ENCODE data around the gene CARF. TPM values are rescaled to one million over a fixed set of nuclear protein-coding genes. Genes with fewer than 3 reads are reported as not detected.

Gene CARF
- total and polyA plus RNA-seq, 10 donors: 2.9 to 21.7 (median 15.6) TPM

DNA sequence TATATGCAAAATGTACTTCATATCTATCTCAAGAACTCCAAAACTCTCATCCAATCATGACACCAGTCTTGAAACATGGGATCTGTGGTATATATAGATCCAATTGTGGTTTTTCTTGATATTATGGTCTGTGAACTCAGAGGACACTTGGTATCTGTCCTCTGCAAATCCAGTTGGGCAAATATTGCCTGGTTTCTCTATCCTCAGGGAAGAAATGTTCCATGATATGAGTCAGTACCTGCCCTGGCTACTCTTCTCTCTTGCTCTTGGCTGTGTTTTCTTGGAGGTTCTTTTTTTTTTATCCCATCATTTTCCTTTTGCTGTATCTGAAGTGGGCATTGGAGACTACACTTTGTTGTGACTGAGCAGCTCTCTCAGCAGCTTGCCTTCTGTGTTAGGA lies 113.5 kb downstream of the CARF start:
- Histone ChIP-seq H3K27ac (no peak overlapping the region), H3K4me3 (no peak overlapping the region), H3K27me3 (replicated peaks in 1 of 7) (no peaks in the 10 kb centered on the region), H3K4me1 (peaks cover 0 to 24% (median 0%) of the 10 kb centered on the region in 6 donors), H3K9me3 (no peaks in the 10 kb centered on the region), H3K36me3 (no peaks in the 10 kb centered on the region)
- intact Hi-C loops (cut with DNase I; ENCODE audit: low total_unique reads): no loop called here
- DNase-seq: no peak
- TF ChIP-seq, protein P1, sequence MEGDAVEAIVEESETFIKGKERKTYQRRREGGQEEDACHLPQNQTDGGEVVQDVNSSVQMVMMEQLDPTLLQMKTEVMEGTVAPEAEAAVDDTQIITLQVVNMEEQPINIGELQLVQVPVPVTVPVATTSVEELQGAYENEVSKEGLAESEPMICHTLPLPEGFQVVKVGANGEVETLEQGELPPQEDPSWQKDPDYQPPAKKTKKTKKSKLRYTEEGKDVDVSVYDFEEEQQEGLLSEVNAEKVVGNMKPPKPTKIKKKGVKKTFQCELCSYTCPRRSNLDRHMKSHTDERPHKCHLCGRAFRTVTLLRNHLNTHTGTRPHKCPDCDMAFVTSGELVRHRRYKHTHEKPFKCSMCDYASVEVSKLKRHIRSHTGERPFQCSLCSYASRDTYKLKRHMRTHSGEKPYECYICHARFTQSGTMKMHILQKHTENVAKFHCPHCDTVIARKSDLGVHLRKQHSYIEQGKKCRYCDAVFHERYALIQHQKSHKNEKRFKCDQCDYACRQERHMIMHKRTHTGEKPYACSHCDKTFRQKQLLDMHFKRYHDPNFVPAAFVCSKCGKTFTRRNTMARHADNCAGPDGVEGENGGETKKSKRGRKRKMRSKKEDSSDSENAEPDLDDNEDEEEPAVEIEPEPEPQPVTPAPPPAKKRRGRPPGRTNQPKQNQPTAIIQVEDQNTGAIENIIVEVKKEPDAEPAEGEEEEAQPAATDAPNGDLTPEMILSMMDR (IDR thresholded peaks at IDR 0.05 in 8 of 11, conservative IDR thresholded peaks at IDR 0.05 in 3 of 11): no peak

DNA sequence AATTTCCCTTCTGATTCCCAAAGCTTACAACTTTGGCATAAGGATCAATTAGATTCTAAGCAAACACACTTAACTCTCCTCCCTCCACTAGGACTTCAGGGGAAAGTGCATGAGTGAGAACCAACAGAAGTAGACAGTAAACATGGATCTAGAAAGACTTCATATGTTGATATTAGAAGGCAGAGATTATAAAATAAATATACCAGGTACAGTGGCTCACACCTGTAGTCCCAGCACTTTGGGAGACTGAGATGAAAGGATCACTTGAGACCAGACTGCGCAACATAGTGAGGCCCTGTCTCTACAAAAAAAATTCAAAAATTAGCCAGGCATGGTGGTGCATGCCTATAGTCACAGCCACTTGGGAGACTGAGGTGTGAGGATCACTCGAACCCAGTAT lies 118.5 kb downstream of the CARF start:
- Histone ChIP-seq H3K9me3 (no peaks in the 10 kb centered on the region), H3K36me3 (no peaks in the 10 kb centered on the region), H3K27me3 (replicated peaks in 1 of 7) (no peaks in the 10 kb centered on the region), H3K27ac (no peak overlapping the region), H3K4me1 (peaks cover 0 to 7% (median 0%) of the 10 kb centered on the region in 6 donors), H3K4me3 (no peak overlapping the region)
- DNase-seq: no peak
- no peak for TF ChIP-seq POLR2A (IDR thresholded peaks at IDR 0.05)
- no peak for TF ChIP-seq POLR2AphosphoS5 (IDR thresholded peaks at IDR 0.05)
- TF ChIP-seq, protein P1 (IDR thresholded peaks at IDR 0.05 in 8 of 11, conservative IDR thresholded peaks at IDR 0.05 in 3 of 11): no peak
- WGBS, 5 donors: 91 to 100% (median 100%) methylated on average over 2 of the region's 2 CpGs
- intact Hi-C loops (cut with DNase I; ENCODE audit: low total_unique reads): no loop called here

DNA sequence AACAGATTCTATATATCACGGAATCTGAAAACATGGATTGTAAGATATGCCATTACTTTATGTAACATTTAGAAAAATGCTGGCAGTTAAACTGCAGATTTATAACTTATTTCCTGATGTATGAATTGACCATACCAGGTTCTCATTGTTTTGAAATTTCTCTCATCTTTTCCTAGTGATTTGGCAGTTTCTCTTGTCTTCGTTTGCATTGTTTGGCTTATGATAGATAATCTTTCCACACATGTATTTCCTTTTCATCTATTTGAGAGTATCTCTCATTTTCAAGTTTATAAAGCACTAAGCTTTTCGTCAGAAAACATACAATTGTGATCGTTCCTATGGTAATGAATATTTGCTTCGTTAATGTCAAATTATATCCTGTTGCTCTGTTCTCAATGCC lies 118.9 kb downstream of the CARF start:
- TF ChIP-seq POLR2AphosphoS5 (IDR thresholded peaks at IDR 0.05) (no peak), POLR2A (IDR thresholded peaks at IDR 0.05) (no peak)
- TF ChIP-seq, protein P1 (IDR thresholded peaks at IDR 0.05 in 8 of 11, conservative IDR thresholded peaks at IDR 0.05 in 3 of 11): no peak
- no peak overlapping the region for H3K4me3 ChIP-seq
- WGBS, 5 donors: 83 to 94% (median 91%) methylated on average over 5 of the region's 5 CpGs

DNA sequence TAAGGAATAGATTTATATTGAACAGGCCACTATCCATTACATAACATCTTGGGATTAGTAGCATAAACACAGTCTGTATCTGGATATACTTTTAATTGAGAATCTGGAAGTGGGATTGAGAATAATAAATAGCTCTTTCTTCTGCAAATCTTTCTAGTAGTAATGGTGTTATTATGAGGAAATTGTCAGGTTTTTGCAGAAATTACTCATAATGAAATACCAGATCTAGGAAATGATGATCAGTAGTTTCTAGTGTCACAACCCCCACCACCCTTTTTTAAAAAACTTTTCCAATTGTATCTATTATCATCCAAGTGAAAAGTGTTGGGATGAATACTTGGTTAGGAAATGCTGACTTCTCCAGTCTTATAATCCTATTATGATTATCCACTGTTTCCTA lies 121.3 kb downstream of the CARF start:
- no peak overlapping the region for H3K4me3 ChIP-seq
- no peak for TF ChIP-seq POLR2A (IDR thresholded peaks at IDR 0.05)
- TF ChIP-seq, protein P1 (IDR thresholded peaks at IDR 0.05 in 8 of 11, conservative IDR thresholded peaks at IDR 0.05 in 3 of 11): no peak
- TF ChIP-seq POLR2AphosphoS5 (IDR thresholded peaks at IDR 0.05): no peak
- no peaks in the 10 kb centered on the region for H3K27me3 ChIP-seq (replicated peaks in 1 of 7)
- H3K27ac ChIP-seq: no peak overlapping the region
- H3K36me3 ChIP-seq: no peaks in the 10 kb centered on the region
- H3K9me3 ChIP-seq: no peaks in the 10 kb centered on the region
- no peak for DNase-seq
- H3K4me1 ChIP-seq: peaks cover 0 to 7% (median 0%) of the 10 kb centered on the region in 6 donors
- intact Hi-C loops (cut with DNase I; ENCODE audit: low total_unique reads): no loop called here

More for the DNA sequence above, 118.9 kb downstream of the CARF start:
- no peak for DNase-seq
- no peaks in the 10 kb centered on the region for H3K27me3 ChIP-seq (replicated peaks in 1 of 7)
- intact Hi-C loops (cut with DNase I; ENCODE audit: low total_unique reads): no loop called here
- no peaks in the 10 kb centered on the region for H3K36me3 ChIP-seq
- no peak overlapping the region for H3K27ac ChIP-seq
- no peaks in the 10 kb centered on the region for H3K9me3 ChIP-seq
- peaks cover 0 to 7% (median 0%) of the 10 kb centered on the region in 6 donors for H3K4me1 ChIP-seq

All from spleen (tissue), 11 donors.